ENCODE results near the gene PRKG1.

PRKG1 gene

DNA sequence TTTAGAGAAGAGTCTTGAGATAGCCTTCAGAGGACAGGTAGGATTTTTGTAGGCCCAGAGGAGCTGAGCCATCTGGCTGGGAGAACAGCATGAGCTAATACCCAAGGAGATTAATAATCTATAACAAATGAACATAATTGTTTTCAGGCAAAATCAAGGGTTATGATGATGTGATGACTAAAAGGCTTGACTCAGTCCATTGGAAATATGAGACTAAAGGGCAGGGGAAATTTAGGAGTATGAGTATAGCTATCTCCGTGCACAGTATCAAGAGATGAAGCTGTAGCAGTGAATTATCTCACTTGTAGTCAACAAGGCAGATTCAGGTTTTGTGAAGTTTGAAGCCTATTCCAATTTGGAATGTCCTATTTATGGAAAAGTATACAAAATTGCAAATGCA is 585.1 kb downstream of the PRKG1 start:
- no peaks in the 10 kb centered on the region for H3K4me1 ChIP-seq (ENCODE audit: control insufficient read depth, insufficient read depth, low read length)
- H3K27me3 ChIP-seq (ENCODE audit: control insufficient read depth, insufficient read depth, low read length), result no peaks in the 10 kb centered on the region
- no peaks in the 10 kb centered on the region for H3K36me3 ChIP-seq (ENCODE audit: insufficient read depth, low read length)
- no peak overlapping the region for H3K4me2 ChIP-seq (ENCODE audit: low read length)
- H3K9me3 ChIP-seq (replicated peaks; ENCODE audit: low read length), result no peaks in the 10 kb centered on the region
- H3K4me3 ChIP-seq (ENCODE audit: low read length), result no peak overlapping the region
- H3K9ac ChIP-seq (ENCODE audit: low read depth, low read length), result no peak overlapping the region

DNA sequence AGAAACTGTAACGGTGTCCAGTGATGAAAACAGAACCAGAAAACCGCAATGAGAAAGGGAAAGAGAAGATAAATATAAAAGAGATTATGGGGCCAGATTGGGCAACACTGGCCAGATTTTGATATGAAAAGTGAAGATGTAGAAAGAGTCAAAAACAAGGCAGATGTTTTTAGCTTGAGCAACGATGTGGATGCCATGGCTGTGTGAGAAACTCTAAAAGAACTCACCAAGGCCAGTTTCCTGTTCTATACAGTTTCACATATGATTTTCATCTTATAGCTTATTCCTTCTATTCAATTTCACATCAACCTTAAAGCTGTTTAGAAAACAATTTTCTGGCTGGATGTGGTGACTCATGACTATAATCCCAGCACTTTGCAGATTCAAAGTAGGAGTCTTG is 588.8 kb downstream of the PRKG1 start:
- Histone ChIP-seq H3K36me3 (ENCODE audit: insufficient read depth, low read length) (no peaks in the 10 kb centered on the region), H3K9me3 (replicated peaks; ENCODE audit: low read length) (no peaks in the 10 kb centered on the region), H3K4me2 (ENCODE audit: low read length) (no peak overlapping the region), H3K27me3 (ENCODE audit: control insufficient read depth, insufficient read depth, low read length) (no peaks in the 10 kb centered on the region), H3K4me3 (ENCODE audit: low read length) (no peak overlapping the region), H3K4me1 (ENCODE audit: control insufficient read depth, insufficient read depth, low read length) (peaks cover 5% of the 10 kb centered on the region), H3K9ac (ENCODE audit: low read depth, low read length) (no peak overlapping the region)

DNA sequence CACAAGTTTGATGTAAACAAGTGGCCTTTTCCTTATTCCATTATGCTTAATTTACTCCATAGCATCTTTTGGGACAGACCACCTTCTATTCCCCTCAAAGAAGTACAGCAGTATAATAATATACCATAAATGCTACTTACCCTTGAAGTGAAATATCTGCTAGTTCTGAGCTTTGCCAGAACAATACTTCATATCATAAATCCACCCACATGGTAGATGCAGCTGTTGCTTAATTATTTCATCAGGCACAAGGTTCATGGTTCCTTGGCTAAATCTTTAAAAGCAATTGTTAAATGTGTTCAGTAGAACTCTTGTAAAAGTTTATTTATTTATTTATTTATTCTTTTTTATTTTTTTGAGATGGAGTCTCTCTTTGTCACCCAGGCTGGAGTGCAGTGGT is 592.2 kb downstream of the PRKG1 start:
- Histone ChIP-seq H3K4me3 (ENCODE audit: low read length) (no peak overlapping the region), H3K4me1 (ENCODE audit: control insufficient read depth, insufficient read depth, low read length) (peaks cover 9% of the 10 kb centered on the region), H3K36me3 (ENCODE audit: insufficient read depth, low read length) (no peaks in the 10 kb centered on the region), H3K9me3 (replicated peaks; ENCODE audit: low read length) (no peaks in the 10 kb centered on the region), H3K27me3 (ENCODE audit: control insufficient read depth, insufficient read depth, low read length) (no peaks in the 10 kb centered on the region), H3K4me2 (ENCODE audit: low read length) (no peak overlapping the region), H3K9ac (ENCODE audit: low read depth, low read length) (no peak overlapping the region)

DNA sequence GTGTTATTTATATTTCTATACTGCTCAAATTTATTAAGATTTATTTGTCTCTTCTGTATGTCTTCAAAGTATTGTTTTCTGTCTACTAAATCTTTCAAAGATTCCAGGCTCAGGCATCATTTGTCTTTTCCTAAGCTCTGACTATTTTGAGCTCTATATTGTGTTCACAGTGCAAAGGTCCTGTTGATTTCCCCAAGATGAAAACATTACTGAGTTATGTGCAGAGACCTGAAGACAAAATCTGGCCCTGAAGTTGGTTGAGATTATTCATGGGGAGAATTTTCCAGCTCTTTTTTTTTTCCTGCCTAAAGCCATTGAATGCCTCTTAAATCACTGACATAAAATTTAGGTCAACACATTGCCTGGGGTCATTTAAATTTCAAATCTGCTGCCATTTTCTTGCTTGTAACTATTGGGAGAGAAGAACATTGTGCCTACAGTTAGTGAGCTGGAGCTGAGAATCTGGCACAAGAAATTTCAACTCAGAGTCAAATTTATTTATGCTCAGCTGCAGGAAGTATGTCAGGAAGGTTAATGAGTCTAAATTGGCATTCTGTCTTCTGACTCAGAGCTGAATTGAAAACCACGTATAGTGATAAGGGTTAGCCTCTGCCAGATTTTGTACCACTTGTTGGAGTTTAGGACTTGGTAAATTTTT is 593.5 kb downstream of the PRKG1 start:
- H3K9me3 ChIP-seq (replicated peaks; ENCODE audit: low read length), result no peaks in the 10 kb centered on the region
- no peak overlapping the region for H3K4me3 ChIP-seq (ENCODE audit: low read length)
- H3K4me1 ChIP-seq (ENCODE audit: control insufficient read depth, insufficient read depth, low read length), result peaks cover 9% of the 10 kb centered on the region
- no peaks in the 10 kb centered on the region for H3K27me3 ChIP-seq (ENCODE audit: control insufficient read depth, insufficient read depth, low read length)
- no peaks in the 10 kb centered on the region for H3K36me3 ChIP-seq (ENCODE audit: insufficient read depth, low read length)
- no peak overlapping the region for H3K4me2 ChIP-seq (ENCODE audit: low read length)
- H3K9ac ChIP-seq (ENCODE audit: low read depth, low read length), result no peak overlapping the region

DNA sequence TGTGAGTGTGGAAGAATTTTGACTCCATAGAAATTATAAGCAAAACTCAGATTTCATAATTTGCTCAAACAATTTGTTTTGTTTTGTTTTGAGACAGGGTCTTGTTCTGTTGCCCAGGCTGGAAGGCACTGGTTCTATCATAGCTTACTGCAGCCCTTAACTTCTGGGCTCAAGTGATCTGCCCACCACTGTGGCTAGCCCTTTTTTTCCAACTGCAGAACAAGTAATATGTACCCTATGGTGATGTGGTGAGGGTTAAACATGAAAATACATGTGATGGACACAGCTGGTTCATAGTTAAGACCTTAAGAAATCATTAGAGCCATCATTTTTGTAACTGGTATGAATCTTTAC is 594.0 kb downstream of the PRKG1 start:
- Histone ChIP-seq H3K4me2 (ENCODE audit: low read length) (no peak overlapping the region), H3K36me3 (ENCODE audit: insufficient read depth, low read length) (no peaks in the 10 kb centered on the region), H3K4me1 (ENCODE audit: control insufficient read depth, insufficient read depth, low read length) (peaks cover 9% of the 10 kb centered on the region), H3K27me3 (ENCODE audit: control insufficient read depth, insufficient read depth, low read length) (no peaks in the 10 kb centered on the region), H3K4me3 (ENCODE audit: low read length) (no peak overlapping the region), H3K9me3 (replicated peaks; ENCODE audit: low read length) (no peaks in the 10 kb centered on the region), H3K9ac (ENCODE audit: low read depth, low read length) (no peak overlapping the region)

DNA sequence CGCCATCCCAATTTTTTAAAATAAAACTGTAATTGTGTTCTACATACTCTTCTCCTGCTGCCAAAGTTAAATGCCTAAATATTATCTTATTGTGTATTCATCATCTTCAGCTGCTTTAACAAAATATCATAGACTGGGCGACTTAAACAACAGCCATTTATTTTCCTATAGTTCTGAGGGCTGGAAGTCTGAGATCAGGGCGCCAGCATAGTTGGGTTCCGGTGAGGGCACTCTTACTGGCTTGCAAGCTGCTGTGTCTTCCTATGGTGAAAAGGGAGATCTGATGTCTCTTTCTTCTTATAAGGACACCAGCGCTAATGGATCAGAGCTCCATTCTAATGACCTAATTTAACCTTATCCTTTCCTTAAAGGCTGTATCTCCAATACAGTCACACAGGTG is 594.8 kb downstream of the PRKG1 start:
- H3K4me2 ChIP-seq (ENCODE audit: low read length), result no peak overlapping the region
- H3K4me3 ChIP-seq (ENCODE audit: low read length), result no peak overlapping the region
- no peaks in the 10 kb centered on the region for H3K27me3 ChIP-seq (ENCODE audit: control insufficient read depth, insufficient read depth, low read length)
- H3K9me3 ChIP-seq (replicated peaks; ENCODE audit: low read length), result no peaks in the 10 kb centered on the region
- peaks cover 9% of the 10 kb centered on the region for H3K4me1 ChIP-seq (ENCODE audit: control insufficient read depth, insufficient read depth, low read length)
- H3K9ac ChIP-seq (ENCODE audit: low read depth, low read length), result no peak overlapping the region
- no peaks in the 10 kb centered on the region for H3K36me3 ChIP-seq (ENCODE audit: insufficient read depth, low read length)

DNA sequence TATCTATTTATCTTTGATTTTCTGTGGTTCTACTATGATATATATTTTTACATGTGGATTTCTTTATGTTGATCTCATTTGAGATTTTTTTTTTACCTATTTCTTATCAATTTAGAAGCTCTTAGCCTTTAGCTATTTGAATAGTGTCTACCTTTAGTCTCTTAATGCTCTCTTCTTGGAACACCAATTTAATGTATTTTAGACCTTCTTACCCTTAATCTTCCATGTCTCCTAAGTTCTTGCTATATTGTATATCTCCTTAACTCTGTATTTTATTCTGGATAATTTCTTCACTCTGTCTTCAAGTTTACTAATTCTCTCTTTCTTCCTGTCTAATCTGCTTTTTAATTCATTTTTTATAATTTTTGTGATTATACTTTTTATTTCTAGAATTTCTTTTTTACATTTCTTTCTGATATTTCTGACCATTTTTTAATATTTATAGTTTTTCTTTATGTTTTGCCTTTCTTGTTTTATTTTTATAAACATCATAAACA is 597.8 kb downstream of the PRKG1 start:
- Histone ChIP-seq H3K4me3 (ENCODE audit: low read length) (no peak overlapping the region), H3K9me3 (replicated peaks; ENCODE audit: low read length) (no peaks in the 10 kb centered on the region), H3K4me1 (ENCODE audit: control insufficient read depth, insufficient read depth, low read length) (peaks cover 14% of the 10 kb centered on the region), H3K27me3 (ENCODE audit: control insufficient read depth, insufficient read depth, low read length) (no peaks in the 10 kb centered on the region), H3K4me2 (ENCODE audit: low read length) (no peak overlapping the region), H3K9ac (ENCODE audit: low read depth, low read length) (no peak overlapping the region), H3K36me3 (ENCODE audit: insufficient read depth, low read length) (no peaks in the 10 kb centered on the region)

DNA sequence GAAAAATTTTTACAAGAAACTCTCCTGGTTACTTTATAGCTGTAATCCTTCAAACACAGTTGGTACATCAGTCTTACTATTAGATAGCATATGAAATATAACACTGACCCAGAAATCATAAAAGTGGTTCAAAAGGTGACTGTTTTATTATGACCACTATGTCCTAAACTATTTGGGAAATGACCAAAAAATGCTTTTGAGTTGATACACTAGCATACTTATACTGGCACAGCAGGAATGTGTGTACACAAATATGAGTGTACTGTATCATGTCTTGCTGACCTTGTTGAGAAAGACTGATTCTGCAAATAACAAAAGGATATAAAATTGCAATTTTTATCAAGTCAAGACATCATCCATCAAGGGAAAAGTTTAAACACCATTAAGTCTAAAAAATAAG is 600.8 kb downstream of the PRKG1 start:
- Histone ChIP-seq H3K4me2 (ENCODE audit: low read length) (no peak overlapping the region), H3K9ac (ENCODE audit: low read depth, low read length) (no peak overlapping the region), H3K9me3 (replicated peaks; ENCODE audit: low read length) (no peaks in the 10 kb centered on the region), H3K27me3 (ENCODE audit: control insufficient read depth, insufficient read depth, low read length) (no peaks in the 10 kb centered on the region), H3K4me3 (ENCODE audit: low read length) (no peak overlapping the region), H3K4me1 (ENCODE audit: control insufficient read depth, insufficient read depth, low read length) (peaks cover 5% of the 10 kb centered on the region), H3K36me3 (ENCODE audit: insufficient read depth, low read length) (no peaks in the 10 kb centered on the region)

DNA sequence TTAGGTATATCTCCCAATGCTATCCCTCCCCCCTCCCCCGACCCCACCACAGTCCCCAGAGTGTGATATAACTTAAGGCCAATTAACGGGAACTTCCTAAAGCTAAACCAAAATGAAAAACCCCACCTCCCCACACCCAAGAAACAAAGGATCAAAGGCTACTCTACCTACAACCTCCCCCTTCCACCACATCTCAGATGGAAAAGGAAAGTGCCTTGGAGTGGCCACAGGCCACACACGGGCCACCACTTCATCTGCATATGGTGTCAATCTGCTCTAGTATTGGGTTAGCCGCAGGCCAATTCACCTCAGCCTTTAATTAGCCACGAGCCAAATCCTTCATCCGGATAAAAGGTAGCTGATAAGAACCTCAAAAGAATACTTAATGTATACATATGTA is 605.6 kb downstream of the PRKG1 start:
- no peak overlapping the region for H3K4me2 ChIP-seq (ENCODE audit: low read length)
- no peaks in the 10 kb centered on the region for H3K27me3 ChIP-seq (ENCODE audit: control insufficient read depth, insufficient read depth, low read length)
- peaks cover 12% of the 10 kb centered on the region for H3K4me1 ChIP-seq (ENCODE audit: control insufficient read depth, insufficient read depth, low read length)
- H3K36me3 ChIP-seq (ENCODE audit: insufficient read depth, low read length), result no peaks in the 10 kb centered on the region
- H3K9me3 ChIP-seq (replicated peaks; ENCODE audit: low read length), result no peaks in the 10 kb centered on the region
- no peak overlapping the region for H3K9ac ChIP-seq (ENCODE audit: low read depth, low read length)
- no peak overlapping the region for H3K4me3 ChIP-seq (ENCODE audit: low read length)

DNA sequence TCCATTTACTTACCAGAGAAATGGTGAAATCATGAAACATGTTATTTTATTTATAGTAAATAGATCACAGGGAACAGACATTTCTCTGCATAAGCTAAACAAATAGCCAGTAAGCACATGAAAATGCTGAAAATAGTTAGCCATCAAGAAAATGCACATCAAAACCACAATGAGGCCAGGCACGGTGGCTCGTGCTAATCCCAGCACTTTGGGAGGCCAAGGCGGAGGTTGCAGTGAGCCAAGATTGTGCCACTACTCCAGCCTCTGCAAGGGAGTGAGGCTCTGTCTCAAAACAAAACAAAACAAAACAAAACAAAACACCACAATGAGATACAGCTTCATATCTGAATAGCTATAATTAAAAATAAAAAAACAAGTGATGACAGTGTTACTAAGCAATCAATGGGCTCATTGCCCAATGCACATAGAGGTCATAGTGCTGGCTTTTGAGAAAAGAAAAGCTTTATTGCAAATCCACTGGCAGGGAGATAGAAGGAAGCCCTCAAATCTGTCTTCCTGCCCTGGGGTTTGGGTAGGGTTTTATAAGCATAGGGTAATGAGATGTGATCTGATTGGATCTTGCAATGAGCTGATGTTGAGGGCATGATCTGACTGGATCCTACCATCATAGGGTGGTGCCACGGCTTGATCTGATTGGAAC is 608.9 kb downstream of the PRKG1 start:
- no peaks in the 10 kb centered on the region for H3K9me3 ChIP-seq (replicated peaks; ENCODE audit: low read length)
- H3K36me3 ChIP-seq (ENCODE audit: insufficient read depth, low read length), result no peaks in the 10 kb centered on the region
- H3K4me2 ChIP-seq (ENCODE audit: low read length), result no peak overlapping the region
- no peak overlapping the region for H3K9ac ChIP-seq (ENCODE audit: low read depth, low read length)
- peaks cover 9% of the 10 kb centered on the region for H3K4me1 ChIP-seq (ENCODE audit: control insufficient read depth, insufficient read depth, low read length)
- no peaks in the 10 kb centered on the region for H3K27me3 ChIP-seq (ENCODE audit: control insufficient read depth, insufficient read depth, low read length)
- no peak overlapping the region for H3K4me3 ChIP-seq (ENCODE audit: low read length)

DNA sequence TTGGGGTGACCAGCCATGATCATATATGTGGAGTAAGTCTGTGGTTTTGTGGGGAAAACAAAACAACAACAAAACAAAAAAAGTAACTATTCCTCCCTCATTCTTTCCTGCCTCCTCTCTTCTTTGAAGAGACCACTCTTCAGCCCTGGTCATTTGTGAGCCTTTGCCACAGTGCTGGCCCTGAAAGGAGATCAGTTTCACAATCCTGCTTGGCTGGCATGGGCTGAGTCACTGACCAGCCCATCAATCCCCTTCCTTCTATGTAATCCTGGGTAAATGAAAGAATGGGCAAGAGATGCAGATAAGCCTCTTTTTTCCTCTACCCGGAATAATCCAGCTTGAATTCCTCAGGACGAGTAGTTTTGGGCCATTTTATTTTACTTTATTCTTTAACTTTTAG is 611.5 kb downstream of the PRKG1 start:
- Histone ChIP-seq H3K9me3 (replicated peaks; ENCODE audit: low read length) (no peaks in the 10 kb centered on the region), H3K4me1 (ENCODE audit: control insufficient read depth, insufficient read depth, low read length) (peaks cover 9% of the 10 kb centered on the region), H3K4me3 (ENCODE audit: low read length) (no peak overlapping the region), H3K36me3 (ENCODE audit: insufficient read depth, low read length) (no peaks in the 10 kb centered on the region), H3K4me2 (ENCODE audit: low read length) (no peak overlapping the region), H3K27me3 (ENCODE audit: control insufficient read depth, insufficient read depth, low read length) (no peaks in the 10 kb centered on the region), H3K9ac (ENCODE audit: low read depth, low read length) (no peak overlapping the region)

DNA sequence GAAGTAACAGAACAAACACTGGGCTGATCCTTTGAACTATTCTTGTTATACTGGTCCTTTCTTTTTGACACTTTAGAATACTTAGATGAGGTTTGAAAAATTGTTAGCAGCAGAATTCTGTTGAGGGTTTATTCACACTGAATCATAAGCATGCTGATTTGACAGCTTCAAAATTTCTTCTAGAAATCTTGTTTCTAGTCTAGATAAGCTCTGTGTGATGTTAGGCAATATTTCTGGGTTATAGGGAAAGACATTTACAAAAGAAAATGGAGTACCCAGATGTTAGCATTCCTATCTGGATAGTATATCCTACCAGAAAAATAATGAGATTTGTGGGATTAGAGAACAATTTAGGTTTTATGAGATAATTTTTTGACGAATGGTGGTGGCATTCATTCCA is 613.0 kb downstream of the PRKG1 start:
- Histone ChIP-seq H3K36me3 (ENCODE audit: insufficient read depth, low read length) (no peaks in the 10 kb centered on the region), H3K4me1 (ENCODE audit: control insufficient read depth, insufficient read depth, low read length) (peaks cover 9% of the 10 kb centered on the region), H3K4me2 (ENCODE audit: low read length) (no peak overlapping the region), H3K9ac (ENCODE audit: low read depth, low read length) (no peak overlapping the region), H3K9me3 (replicated peaks; ENCODE audit: low read length) (no peaks in the 10 kb centered on the region), H3K4me3 (ENCODE audit: low read length) (no peak overlapping the region), H3K27me3 (ENCODE audit: control insufficient read depth, insufficient read depth, low read length) (no peaks in the 10 kb centered on the region)

Measured in skeletal muscle satellite cell (primary cell).